Endothelial cell (in vitro differentiated cells): ENCODE results near the gene SRGN. TPM values are rescaled to one million over a fixed set of nuclear protein-coding genes. Genes with fewer than 3 reads are reported as not detected.

ENCODE experiments used
- DNase-seq: peaks from one replicate; pipeline ENCODE4 v3.0.0; 2021; ENCODE audit warnings: low spot score
- H3K27ac Mint-ChIP-seq: one replicate; pipeline ENCODE4 v1.8.0; 2021; ENCODE audit warnings: mixed read lengths, inconsistent platforms; ENCODE audit not compliant: unreplicated experiment
- H3K27me3 Mint-ChIP-seq: one replicate; pipeline ENCODE4 v1.8.0; 2021; ENCODE audit warnings: mild to moderate bottlenecking, moderate library complexity, mixed read lengths, inconsistent platforms; ENCODE audit not compliant: unreplicated experiment
- H3K36me3 Mint-ChIP-seq: one replicate; pipeline ENCODE4 v1.8.0; 2021; ENCODE audit warnings: mild to moderate bottlenecking, low read depth, mixed read lengths, inconsistent platforms; ENCODE audit not compliant: unreplicated experiment
- H3K4me1 Mint-ChIP-seq: one replicate; pipeline ENCODE4 v1.8.0; 2021; ENCODE audit warnings: mild to moderate bottlenecking, mixed read lengths, inconsistent platforms; ENCODE audit not compliant: unreplicated experiment
- H3K4me3 Mint-ChIP-seq: one replicate; pipeline ENCODE4 v1.8.0; 2021; ENCODE audit warnings: mild to moderate bottlenecking, mixed read lengths, inconsistent platforms; ENCODE audit not compliant: unreplicated experiment
- H3K9me3 Mint-ChIP-seq: one replicate; pipeline ENCODE4 v1.8.0; 2021; ENCODE audit warnings: mixed read lengths, inconsistent platforms; ENCODE audit not compliant: unreplicated experiment
- CTCF ChIP-seq: fragments of 200-600 bp; sonication (generic); IDR thresholded peaks from one replicate; pipeline ENCODE4 v1.5.0; 2021; ENCODE audit warnings: antibody characterized with exemption; ENCODE audit not compliant: unreplicated experiment
- total RNA-seq: library from RNA; stranded (reverse); fragmentation: NEBNext Ultra II Directional; extraction: Animal tissue kit (Norgen Biotek cat#: 25700); gene quantifications from one replicate; pipeline ENCODE4 v1.2.1, GENCODE V29; 2021; ENCODE audit not compliant: unreplicated experiment

The SRGN gene
- total RNA-seq, 1 donor from 2014 or later = 4.7 TPM

- no peak for TF ChIP-seq CTCF
- H3K27ac Mint-ChIP-seq = no peak overlapping the region
- H3K4me1 Mint-ChIP-seq = peaks cover 5% of the 10 kb centered on the region
- no peak for DNase-seq
- no peak overlapping the region for H3K4me3 Mint-ChIP-seq
- H3K27me3 Mint-ChIP-seq = no peaks in the 10 kb centered on the region
- H3K36me3 Mint-ChIP-seq = no peaks in the 10 kb centered on the region
- H3K9me3 Mint-ChIP-seq = no peaks in the 10 kb centered on the region
Observed at GRCh38 chr10:69080226-69080625, 7.7 kb upstream of the SRGN start.

- Mint-ChIP-seq H3K27me3 (peaks cover 2% of the 10 kb centered on the region), H3K27ac (peak overlapping the region; percentile 92), H3K4me3 (peak overlapping the region; percentile 14), H3K36me3 (no peaks in the 10 kb centered on the region), H3K9me3 (no peaks in the 10 kb centered on the region), H3K4me1 (peaks cover 26% of the 10 kb centered on the region)
- no peak for TF ChIP-seq CTCF
- peak; percentile 26 for DNase-seq
Observed at GRCh38 chr10:69086001-69086509, 1.8 kb upstream of the SRGN start.

GRCh38 chr10:69088471-69088769 lies 517 bp downstream of the SRGN start:
- peaks cover 2% of the 10 kb centered on the region for H3K27me3 Mint-ChIP-seq
- H3K27ac Mint-ChIP-seq = no peak overlapping the region
- no peak overlapping the region for H3K4me3 Mint-ChIP-seq
- no peak for TF ChIP-seq CTCF
- H3K9me3 Mint-ChIP-seq = no peaks in the 10 kb centered on the region
- no peak for DNase-seq
- peaks cover 26% of the 10 kb centered on the region for H3K4me1 Mint-ChIP-seq
- H3K36me3 Mint-ChIP-seq = no peaks in the 10 kb centered on the region

GRCh38 chr10:69088801-69089501 lies 1.0 kb downstream of the SRGN start:
- Mint-ChIP-seq H3K4me3 (no peak overlapping the region), H3K36me3 (no peaks in the 10 kb centered on the region), H3K27ac (no peak overlapping the region), H3K9me3 (no peaks in the 10 kb centered on the region), H3K4me1 (peaks cover 26% of the 10 kb centered on the region), H3K27me3 (peaks cover 2% of the 10 kb centered on the region)
- no peak for DNase-seq
- TF ChIP-seq CTCF = no peak

- DNase-seq = no peak
- Mint-ChIP-seq H3K4me3 (no peak overlapping the region), H3K4me1 (peaks cover 25% of the 10 kb centered on the region), H3K36me3 (no peaks in the 10 kb centered on the region), H3K27me3 (peaks cover 2% of the 10 kb centered on the region), H3K9me3 (no peaks in the 10 kb centered on the region), H3K27ac (no peak overlapping the region)
- TF ChIP-seq CTCF = no peak
Observed at GRCh38 chr10:69089638-69090599, 2.0 kb downstream of the SRGN start.
